Astrocyte (in vitro differentiated cells and primary cell): ENCODE results near the gene ZNF200. TPM values are rescaled to one million over a fixed set of nuclear protein-coding genes. Genes with fewer than 3 reads are reported as not detected.

Experiments used
- DNase-seq: peaks from one replicate; pipeline ENCODE4 v3.0.0-alpha.2; 2010; ENCODE audit warnings: low read depth
- FAIRE-seq: peaks from 2 replicates; lab custom pipeline; 2011; peaks lifted over from hg19 to GRCh38; lab: Jason Lieb, UNC
- H2AFZ ChIP-seq: 2 replicates; pipeline ENCODE4 v1.6.0; 2012; ENCODE audit warnings: low read depth, low read length, inconsistent platforms
- H3K27ac ChIP-seq: 2 replicates; pipeline ENCODE4 v1.5.1; 2011; ENCODE audit warnings: low read depth, low read length, inconsistent platforms
- H3K27me3 ChIP-seq: 2 replicates; pipeline ENCODE4 v1.6.0; 2011; ENCODE audit warnings: low read length, inconsistent platforms; ENCODE audit not compliant: insufficient read depth
- H3K36me3 ChIP-seq: 2 replicates; pipeline ENCODE4 v1.5.1; 2011; ENCODE audit warnings: low read length, inconsistent platforms; ENCODE audit not compliant: insufficient read depth
- H3K4me1 ChIP-seq: 2 replicates; pipeline ENCODE4 v1.5.1; 2011; ENCODE audit warnings: low read length, inconsistent platforms; ENCODE audit not compliant: insufficient read depth
- H3K4me2 ChIP-seq: 2 replicates; pipeline ENCODE4 v1.6.0; 2012; ENCODE audit warnings: low read length, inconsistent platforms
- H3K4me3 ChIP-seq: 2 replicates; pipeline ENCODE4 v1.5.1; 2011; ENCODE audit warnings: low read depth, mild to moderate bottlenecking, low read length, inconsistent platforms; ENCODE audit not compliant: insufficient read depth
- H3K79me2 ChIP-seq: 2 replicates; pipeline ENCODE4 v1.6.0; 2012; ENCODE audit warnings: mild to moderate bottlenecking, low read length, inconsistent platforms; ENCODE audit not compliant: insufficient read depth
- H3K9ac ChIP-seq: 2 replicates; pipeline ENCODE4 v1.6.0; 2012; ENCODE audit warnings: mild to moderate bottlenecking, low read length, inconsistent platforms
- H3K9me3 ChIP-seq: 2 replicates; pipeline ENCODE4 v1.5.1; 2012; ENCODE audit warnings: low read depth, mild to moderate bottlenecking, low read length, inconsistent platforms; ENCODE audit not compliant: insufficient read depth
- H4K20me1 ChIP-seq: 2 replicates; pipeline ENCODE4 v1.6.0; 2012; ENCODE audit warnings: low read length, inconsistent platforms; ENCODE audit not compliant: insufficient read depth
- H3K27ac Mint-ChIP-seq: one replicate; pipeline ENCODE4 v1.8.0; 2021; ENCODE audit warnings: mild to moderate bottlenecking, mixed read lengths; ENCODE audit not compliant: unreplicated experiment
- H3K27me3 Mint-ChIP-seq: one replicate; pipeline ENCODE4 v1.8.0; 2021; ENCODE audit warnings: low read depth, mixed read lengths; ENCODE audit not compliant: unreplicated experiment
- H3K36me3 Mint-ChIP-seq: one replicate; pipeline ENCODE4 v1.8.0; 2021; ENCODE audit warnings: low read depth, mixed read lengths; ENCODE audit not compliant: unreplicated experiment
- H3K4me1 Mint-ChIP-seq: one replicate; pipeline ENCODE4 v1.8.0; 2021; ENCODE audit warnings: low read depth, mixed read lengths; ENCODE audit not compliant: unreplicated experiment
- H3K4me3 Mint-ChIP-seq: one replicate; pipeline ENCODE4 v1.8.0; 2021; ENCODE audit warnings: mild to moderate bottlenecking, moderate library complexity, mixed read lengths; ENCODE audit not compliant: unreplicated experiment
- H3K9me3 Mint-ChIP-seq: one replicate; pipeline ENCODE4 v1.8.0; 2021; ENCODE audit warnings: mild to moderate bottlenecking, mixed read lengths; ENCODE audit not compliant: unreplicated experiment
- CTCF ChIP-seq: IDR thresholded peaks from 2 replicates; pipeline ENCODE4 v1.5.1; 2011; ENCODE audit warnings: low read depth, mild to moderate bottlenecking, inconsistent platforms, low read length, moderate library complexity; ENCODE audit not compliant: insufficient read depth
- EZH2 ChIP-seq: IDR thresholded peaks from 2 replicates; pipeline ENCODE4 v1.6.1; 2012; ENCODE audit warnings: mild to moderate bottlenecking, low read length, inconsistent platforms; ENCODE audit not compliant: insufficient read depth
- total RNA-seq: library from RNA; stranded (reverse); gene quantifications from 2 replicates; pipeline ENCODE4 v1.2.1, GENCODE V29; 2021

The ZNF200 gene
- total RNA-seq, 1 donor from 2014 or later = 9.2 TPM

- H3K4me3 Mint-ChIP-seq = no peak overlapping the region
These were observed 39.0 kb downstream of the ZNF200 start for GRCh38 chr16:3195975-3196374.

GRCh38 chr16:3194792-3195191 is 40.2 kb downstream of the ZNF200 start:
- no peak overlapping the region for H3K27ac ChIP-seq
- peaks cover 37% of the 10 kb centered on the region for H3K27me3 Mint-ChIP-seq
- DNase-seq (no peak), FAIRE-seq (no peak)
- TF ChIP-seq EZH2 (no peak), CTCF (no peak)
- no peaks in the 10 kb centered on the region for H3K4me1 Mint-ChIP-seq
- H2AFZ ChIP-seq = no peak overlapping the region
- no peaks in the 10 kb centered on the region for H4K20me1 ChIP-seq
- H3K9me3 ChIP-seq = no peaks in the 10 kb centered on the region
- H3K79me2 ChIP-seq = no peaks in the 10 kb centered on the region
- H3K9me3 Mint-ChIP-seq = peaks cover 7% of the 10 kb centered on the region
- peaks cover 2% of the 10 kb centered on the region for H3K4me1 ChIP-seq
- H3K36me3 Mint-ChIP-seq = no peaks in the 10 kb centered on the region
- H3K27ac Mint-ChIP-seq = no peak overlapping the region
- H3K27me3 ChIP-seq = peaks cover 6% of the 10 kb centered on the region
- H3K4me3 Mint-ChIP-seq = no peak overlapping the region
- no peaks in the 10 kb centered on the region for H3K36me3 ChIP-seq
- no peak overlapping the region for H3K4me3 ChIP-seq
- H3K9ac ChIP-seq = no peak overlapping the region
- H3K4me2 ChIP-seq = no peak overlapping the region

More at GRCh38 chr16:3195975-3196374, 39.0 kb downstream of the ZNF200 start:
- no peaks in the 10 kb centered on the region for H3K9me3 ChIP-seq
- H2AFZ ChIP-seq = no peak overlapping the region
- no peaks in the 10 kb centered on the region for H3K27me3 ChIP-seq
- H3K27ac ChIP-seq = no peak overlapping the region
- TF ChIP-seq EZH2 (no peak), CTCF (no peak)
- H3K36me3 ChIP-seq = no peaks in the 10 kb centered on the region
- Mint-ChIP-seq H3K27me3 (peaks cover 38% of the 10 kb centered on the region), H3K27ac (no peak overlapping the region), H3K36me3 (no peaks in the 10 kb centered on the region), H3K4me1 (no peaks in the 10 kb centered on the region), H3K9me3 (peaks cover 8% of the 10 kb centered on the region)
- no peaks in the 10 kb centered on the region for H3K79me2 ChIP-seq
- no peak overlapping the region for H3K4me3 ChIP-seq
- no peak overlapping the region for H3K9ac ChIP-seq
- no peaks in the 10 kb centered on the region for H3K4me1 ChIP-seq
- DNase-seq = no peak
- H4K20me1 ChIP-seq = no peaks in the 10 kb centered on the region
- H3K4me2 ChIP-seq = no peak overlapping the region
- FAIRE-seq = no peak
